Panc1 (cell line): ENCODE data around the gene B3GNT3. TPM values are rescaled to one million over a fixed set of nuclear protein-coding genes. Genes with fewer than 3 reads are reported as not detected.
A peak's percentile ranks its signal among the peaks of the same experiment; 100 is the strongest.

Experiments
- ATAC-seq: fragments of 200-7000 bp; cut with Tn5 transposase; 2 replicates; pipeline ENCODE4 v1.9.1; 2020; ENCODE audit warnings: mild to moderate bottlenecking, moderate library complexity
- BruUV-seq: library from RNA; stranded (reverse); fragments of 400-500 nt; replicated peaks from 2 replicates; lab custom pipeline; 2021; lab: Mats Ljungman, UMichigan
- CTCF ChIA-PET: fragments of 300-600 bp; sonication (Branson Sonifier 250); formaldehyde crosslinking; loops from one replicate; lab custom pipeline; 2022; ENCODE audit warnings: antibody characterized with exemption; lab: Charles Lee
- POLR2A ChIA-PET: fragments of 300-600 bp; sonication (Branson Sonifier 250); formaldehyde crosslinking; loops from one replicate; lab custom pipeline; 2022; ENCODE audit warnings: antibody characterized with exemption; lab: Charles Lee
- DNase-seq: peaks from one replicate; pipeline ENCODE4 v3.0.0-alpha.2; 2010; ENCODE audit warnings: low read depth, low spot score
- H3K27ac ChIP-seq: 2 replicates; pipeline ENCODE4 v1.5.1; 2011; ENCODE audit warnings: mild to moderate bottlenecking, low read length, inconsistent platforms
- H3K27me3 ChIP-seq: fragments of 200-500 bp; sonication (Bioruptor generic); 2 replicates; pipeline ENCODE4 v1.6.0; 2014; ENCODE audit warnings: low read length, inconsistent platforms; ENCODE audit not compliant: control insufficient read depth, insufficient read depth
- H3K36me3 ChIP-seq: fragments of 200-500 bp; sonication (Bioruptor generic); 2 replicates; pipeline ENCODE4 v1.5.1; 2014; ENCODE audit warnings: inconsistent platforms, mild to moderate bottlenecking, low read length, moderate library complexity; ENCODE audit not compliant: control insufficient read depth, insufficient read depth
- H3K4me1 ChIP-seq: 2 replicates; pipeline ENCODE4 v1.5.1; 2011; ENCODE audit warnings: inconsistent platforms, mild to moderate bottlenecking, low read length, moderate library complexity; ENCODE audit not compliant: control insufficient read depth, insufficient read depth
- H3K4me3 ChIP-seq, 2 experiments: 2 replicates each; pipeline ENCODE4 v1.5.1; 2011 to 2012; ENCODE audit warnings: low read depth in 2 of 2, low read length in 2 of 2, mild to moderate bottlenecking in 2 of 2, inconsistent platforms in 1 of 2, moderate library complexity in 1 of 2
- H3K9me3 ChIP-seq: fragments of 200-500 bp; sonication (Bioruptor generic); 2 replicates; pipeline ENCODE4 v1.5.1; 2014; ENCODE audit warnings: low read depth, mild to moderate bottlenecking, inconsistent platforms, low read length, moderate library complexity; ENCODE audit not compliant: control insufficient read depth, insufficient read depth
- CTCF ChIP-seq: fragments of 450-650 bp; IDR thresholded peaks from 2 replicates; pipeline ENCODE4 v1.5.1; 2017; ENCODE audit warnings: mild to moderate bottlenecking
- POLR2AphosphoS5 ChIP-seq: IDR thresholded peaks from 2 replicates; pipeline ENCODE4 v1.6.1; 2012; ENCODE audit warnings: mild to moderate bottlenecking, low read depth, low read length, moderate library complexity
- REST ChIP-seq, 2 experiments: IDR thresholded peaks; 2 replicates each; pipeline ENCODE4 v1.6.1; 2011 to 2012; ENCODE audit warnings: low read depth in 2 of 2, control low read depth in 1 of 2, low read length in 1 of 2, mild to moderate bottlenecking in 1 of 2, moderate library complexity in 1 of 2; ENCODE audit not compliant: insufficient read depth in 1 of 2
- SIN3A ChIP-seq: IDR thresholded peaks from 2 replicates; pipeline ENCODE4 v1.6.1; 2012; ENCODE audit warnings: low read depth, mild to moderate bottlenecking, low read length, moderate library complexity, borderline replicate concordance; ENCODE audit not compliant: insufficient read depth
- TCF7L2 ChIP-seq: IDR thresholded peaks from 2 replicates; pipeline ENCODE4 v1.6.1; 2011; ENCODE audit warnings: mild to moderate bottlenecking, low read depth, low read length, inconsistent platforms
- in situ Hi-C: cut with HindIII; loops from 2 replicates; pipeline ENCODE4 v1.10.0; 2016; ENCODE audit warnings: low sequenced_read_pairs, low pct_unique_long_range_greater_than_20kb
- intact Hi-C: fragments of 100-400 bp; cut with micrococcal nuclease; formaldehyde crosslinking; loops from one replicate; pipeline ENCODE4 v1.10.0; 2022; ENCODE audit not compliant: unreplicated experiment
- total RNA-seq: library from RNA; stranded (reverse); gene quantifications from one replicate; pipeline ENCODE4 v1.2.1, GENCODE V29; 2021; ENCODE audit not compliant: unreplicated experiment

Gene B3GNT3
- total RNA-seq, 1 experiment from 2014 or later: 0.67 TPM

- DNase-seq (no peak), ATAC-seq (peak; percentile 13)
- Histone ChIP-seq H3K36me3 (no peaks in the 10 kb centered on the region), H3K9me3 (no peaks in the 10 kb centered on the region), H3K27me3 (no peaks in the 10 kb centered on the region), H3K4me3 (peak overlapping the region; percentile 34 to 57), H3K4me1 (no peaks in the 10 kb centered on the region), H3K27ac (0 out of 2 replicates have a peak overlapping the region, but pooled peaks have one; percentile 1)
- POLR2A ChIA-PET: no interaction called here
- CTCF ChIA-PET: interaction anchor here (0.7 kb wide), 1 partner anchor 22 kb away, joined by 4 read pairs; no protein-coding TSS in a partner anchor
- in situ Hi-C loops (no loop called here), intact Hi-C loops (no loop called here)
- TF ChIP-seq SIN3A (no peak), CTCF (no peak), POLR2AphosphoS5 (no peak), REST (IDR thresholded peaks at IDR 0.05; ENCODE audit: insufficient read depth in 1 of 2, low read depth in 2 of 2, low read length in 1 of 2) (no peak), TCF7L2 (no peak)
- BruUV-seq: no TSS peak
Measured at GRCh38 chr19:17842663-17843291, 47.8 kb downstream of the B3GNT3 start.

GRCh38 chr19:17843292-17843827 lies 48.4 kb downstream of the B3GNT3 start:
- H3K36me3 ChIP-seq: no peaks in the 10 kb centered on the region
- CTCF ChIA-PET: no interaction called here
- no peak overlapping the region for H3K27ac ChIP-seq
- no peak overlapping the region for H3K4me3 ChIP-seq
- BruUV-seq: no TSS peak
- no peak for TF ChIP-seq CTCF
- no peak for TF ChIP-seq POLR2AphosphoS5
- no peak for TF ChIP-seq REST (IDR thresholded peaks at IDR 0.05; ENCODE audit: insufficient read depth in 1 of 2, low read depth in 2 of 2, low read length in 1 of 2)
- no peak for TF ChIP-seq SIN3A
- no peak for TF ChIP-seq TCF7L2
- intact Hi-C loops (no loop called here), in situ Hi-C loops (no loop called here)
- H3K9me3 ChIP-seq: no peaks in the 10 kb centered on the region
- no peaks in the 10 kb centered on the region for H3K27me3 ChIP-seq
- POLR2A ChIA-PET: no interaction called here
- no peak for DNase-seq
- H3K4me1 ChIP-seq: no peaks in the 10 kb centered on the region
- ATAC-seq: no peak
